ENCODE results near the gene ZBTB8OS.

The ZBTB8OS gene

GRCh38 chr1:32605711-32606424, 44.5 kb downstream of the ZBTB8OS start:
- Mint-ChIP-seq H3K27me3 (no peaks in the 10 kb centered on the region), H3K36me3 (no peaks in the 10 kb centered on the region), H3K27ac (no peak overlapping the region), H3K4me1 (ENCODE audit: low read depth) (no peaks in the 10 kb centered on the region), H3K9me3 (ENCODE audit: low read depth) (no peaks in the 10 kb centered on the region), H3K4me3 (no peak overlapping the region)

DNA sequence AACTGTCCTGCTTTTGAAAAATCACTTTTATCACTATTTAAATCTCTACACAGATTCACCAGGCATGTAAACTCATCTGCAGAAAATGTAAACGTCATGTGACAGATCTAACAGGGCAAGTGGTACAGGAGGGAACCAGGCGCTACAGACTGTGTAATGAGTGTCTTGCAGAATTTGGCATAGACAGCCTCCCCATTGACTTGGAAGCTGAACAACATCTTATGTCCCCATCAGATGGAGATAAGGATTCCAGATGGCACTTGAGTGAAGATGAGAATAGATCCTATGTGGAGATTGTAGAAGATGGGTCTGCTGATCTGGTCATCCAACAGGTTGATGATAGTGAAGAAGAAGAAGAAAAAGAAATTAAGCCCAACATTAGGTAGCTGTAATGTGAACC, 50.3 kb downstream of the ZBTB8OS start:
- Mint-ChIP-seq H3K4me3 (no peak overlapping the region), H3K4me1 (ENCODE audit: low read depth) (no peaks in the 10 kb centered on the region), H3K27me3 (peaks cover 6% of the 10 kb centered on the region), H3K27ac (no peak overlapping the region), H3K9me3 (ENCODE audit: low read depth) (no peaks in the 10 kb centered on the region), H3K36me3 (peaks cover 2% of the 10 kb centered on the region)

- no peak overlapping the region for H3K27ac Mint-ChIP-seq
- no peaks in the 10 kb centered on the region for H3K4me1 Mint-ChIP-seq (ENCODE audit: low read depth)
- no peaks in the 10 kb centered on the region for H3K36me3 Mint-ChIP-seq
- no peaks in the 10 kb centered on the region for H3K27me3 Mint-ChIP-seq
- H3K4me3 Mint-ChIP-seq = no peak overlapping the region
- H3K9me3 Mint-ChIP-seq (ENCODE audit: low read depth) = no peaks in the 10 kb centered on the region
Observed at GRCh38 chr1:32592943-32593342, 57.4 kb downstream of the ZBTB8OS start.

DNA sequence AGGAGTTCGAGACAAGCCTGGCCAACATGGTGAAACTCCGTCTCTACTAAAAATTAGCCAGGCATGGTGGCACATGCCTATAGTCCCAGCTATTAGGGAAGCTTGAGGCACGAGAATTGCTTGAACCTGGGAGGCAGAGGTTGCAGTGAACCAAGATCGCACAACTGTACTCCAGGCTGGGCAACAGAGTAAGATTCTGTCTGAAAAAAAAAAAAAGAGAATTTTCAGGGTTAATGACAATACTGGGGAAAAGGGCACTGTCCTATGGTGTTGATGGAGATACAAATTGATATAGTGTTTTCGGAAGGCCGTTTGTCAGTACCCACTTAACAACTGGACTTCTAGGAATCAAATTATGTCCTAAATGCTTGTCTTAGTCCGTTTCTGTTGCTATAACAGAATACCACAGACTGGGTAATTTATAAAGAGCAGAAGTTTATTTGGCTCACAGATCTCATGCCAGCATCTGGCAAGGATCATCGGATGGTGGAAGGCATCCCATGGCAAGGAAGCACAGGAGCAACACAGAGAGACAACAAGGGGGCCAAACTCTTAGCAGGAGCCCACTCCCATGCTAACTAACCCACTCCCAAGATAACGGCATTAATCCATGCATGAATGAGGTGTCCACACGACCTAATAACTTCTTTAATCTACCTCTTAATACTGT, 69.9 kb downstream of the ZBTB8OS start:
- Mint-ChIP-seq H3K27me3 (peaks cover 4% of the 10 kb centered on the region), H3K27ac (no peak overlapping the region), H3K9me3 (ENCODE audit: low read depth) (no peaks in the 10 kb centered on the region), H3K36me3 (no peaks in the 10 kb centered on the region), H3K4me3 (no peak overlapping the region), H3K4me1 (ENCODE audit: low read depth) (no peaks in the 10 kb centered on the region)
